Activated B cell treated with CpG ODN at 0.5 μM for 24 hours (primary cell): ENCODE results near the gene ZFHX3. TPM values are rescaled to one million over a fixed set of nuclear protein-coding genes. Genes with fewer than 3 reads are reported as not detected.

ENCODE experiments used
- ATAC-seq: fragments of 200-7000 bp; cut with Tn5 transposase; one replicate; pipeline ENCODE4 v1.10.0; 2021; ENCODE audit warnings: low read depth, mild to moderate bottlenecking, moderate library complexity
- CTCF ChIA-PET: fragments of 350-600 bp; sonication (Branson Sonifier 250); formaldehyde crosslinking; loops from one replicate; lab custom pipeline; 2021; ENCODE audit warnings: antibody characterized with exemption; lab: Charles Lee
- POLR2A ChIA-PET: fragments of 350-600 bp; sonication (Branson Sonifier 250); formaldehyde crosslinking; loops from one replicate; lab custom pipeline; 2021; ENCODE audit warnings: antibody characterized with exemption; lab: Charles Lee
- DNase-seq: peaks from one replicate; pipeline ENCODE4 v3.0.0; 2022
- H3K27ac Mint-ChIP-seq: one replicate; pipeline ENCODE4 v1.8.0; 2020; ENCODE audit warnings: mixed read lengths
- H3K27me3 Mint-ChIP-seq: one replicate; pipeline ENCODE4 v1.8.0; 2021; ENCODE audit warnings: mixed read lengths
- H3K36me3 Mint-ChIP-seq: one replicate; pipeline ENCODE4 v1.8.0; 2021; ENCODE audit warnings: low read depth, mixed read lengths
- H3K4me1 Mint-ChIP-seq: one replicate; pipeline ENCODE4 v1.8.0; 2021; ENCODE audit warnings: mixed read lengths
- H3K4me3 Mint-ChIP-seq: one replicate; pipeline ENCODE4 v1.8.0; 2020; ENCODE audit warnings: mild to moderate bottlenecking, mixed read lengths
- H3K9me3 Mint-ChIP-seq: one replicate; pipeline ENCODE4 v1.8.0; 2020; ENCODE audit warnings: mixed read lengths
- CTCF ChIP-seq: fragments of 200-600 bp; IDR thresholded peaks from one replicate; pipeline ENCODE4 v1.8.0; 2022; ENCODE audit warnings: antibody characterized with exemption, mild to moderate bottlenecking
- intact Hi-C: fragments of 100-400 bp; cut with micrococcal nuclease; formaldehyde crosslinking; loops from one replicate; pipeline ENCODE4 v1.15.1; 2024
- total RNA-seq: library from RNA; stranded (reverse); gene quantifications from 2 replicates; pipeline ENCODE4 v1.2.3, GENCODE V29; 2022

ZFHX3 gene
- total RNA-seq, 1 donor from 2014 or later = 9.2 TPM

- H3K27ac Mint-ChIP-seq = no peak overlapping the region
- ChIA-PET POLR2A (no interaction called here), CTCF (no interaction called here)
- intact Hi-C loops = no loop called here
- DNase-seq = no peak
- no peaks in the 10 kb centered on the region for H3K27me3 Mint-ChIP-seq
- no peak overlapping the region for H3K4me3 Mint-ChIP-seq
- H3K36me3 Mint-ChIP-seq = no peaks in the 10 kb centered on the region
- H3K4me1 Mint-ChIP-seq = no peaks in the 10 kb centered on the region
- ATAC-seq = no peak
- no peaks in the 10 kb centered on the region for H3K9me3 Mint-ChIP-seq
- TF ChIP-seq CTCF = no peak
Observed at GRCh38 chr16:73000907-73001521, 46.9 kb downstream of the ZFHX3 start.

- CTCF ChIA-PET = no interaction called here
Observed at GRCh38 chr16:73000020-73000906, 47.7 kb downstream of the ZFHX3 start.

GRCh38 chr16:72999541-73000019, 48.3 kb downstream of the ZFHX3 start:
- Mint-ChIP-seq H3K4me1 (no peaks in the 10 kb centered on the region), H3K9me3 (no peaks in the 10 kb centered on the region), H3K27ac (no peak overlapping the region), H3K36me3 (no peaks in the 10 kb centered on the region), H3K27me3 (no peaks in the 10 kb centered on the region), H3K4me3 (no peak overlapping the region)
- ChIA-PET CTCF (no interaction called here), POLR2A (interaction anchor here (0.6 kb wide), 1 partner anchor 18 kb away, joined by 10 read pairs; no protein-coding TSS in a partner anchor)
- no peak for ATAC-seq
- no peak for TF ChIP-seq CTCF
- no peak for DNase-seq
- intact Hi-C loops = no loop called here

More at GRCh38 chr16:73000020-73000906, 47.7 kb downstream of the ZFHX3 start:
- DNase-seq = no peak
- intact Hi-C loops = no loop called here
- Mint-ChIP-seq H3K9me3 (no peaks in the 10 kb centered on the region), H3K4me1 (no peaks in the 10 kb centered on the region), H3K27me3 (no peaks in the 10 kb centered on the region), H3K27ac (no peak overlapping the region), H3K4me3 (no peak overlapping the region), H3K36me3 (no peaks in the 10 kb centered on the region)
- no peak for ATAC-seq
- no peak for TF ChIP-seq CTCF
- POLR2A ChIA-PET = interaction anchor here (0.6 kb wide), 1 partner anchor 18 kb away, joined by 10 read pairs; no protein-coding TSS in a partner anchor

- no peaks in the 10 kb centered on the region for H3K27me3 Mint-ChIP-seq
- intact Hi-C loops = no loop called here
- no peaks in the 10 kb centered on the region for H3K36me3 Mint-ChIP-seq
- H3K4me3 Mint-ChIP-seq = no peak overlapping the region
- no peak for TF ChIP-seq CTCF
- no peaks in the 10 kb centered on the region for H3K4me1 Mint-ChIP-seq
- DNase-seq = no peak
- H3K27ac Mint-ChIP-seq = no peak overlapping the region
- H3K9me3 Mint-ChIP-seq = no peaks in the 10 kb centered on the region
- ATAC-seq = no peak
- ChIA-PET POLR2A (no interaction called here), CTCF (no interaction called here)
Observed at GRCh38 chr16:72997141-72997542, 50.8 kb downstream of the ZFHX3 start.
